AG09309 (cell line): ENCODE data around the gene STK38L.

Experiments
- DNase-seq: peaks from one replicate; pipeline ENCODE4 v3.0.0-alpha.2; 2010; ENCODE audit warnings: low read depth
- H3K4me3 ChIP-seq: 2 replicates; pipeline ENCODE4 v1.5.1; 2011; ENCODE audit warnings: mild to moderate bottlenecking, low read depth, low read length, moderate library complexity; ENCODE audit not compliant: control insufficient read depth
- TF ChIP-seq, protein P1 (sequence below): IDR thresholded peaks from 2 replicates; pipeline ENCODE4 v1.5.1; 2011; ENCODE audit warnings: mild to moderate bottlenecking, low read depth, low read length, inconsistent platforms; ENCODE audit not compliant: insufficient read depth, control insufficient read depth; ENCODE audit errors: missing control alignments

Gene STK38L

DNA sequence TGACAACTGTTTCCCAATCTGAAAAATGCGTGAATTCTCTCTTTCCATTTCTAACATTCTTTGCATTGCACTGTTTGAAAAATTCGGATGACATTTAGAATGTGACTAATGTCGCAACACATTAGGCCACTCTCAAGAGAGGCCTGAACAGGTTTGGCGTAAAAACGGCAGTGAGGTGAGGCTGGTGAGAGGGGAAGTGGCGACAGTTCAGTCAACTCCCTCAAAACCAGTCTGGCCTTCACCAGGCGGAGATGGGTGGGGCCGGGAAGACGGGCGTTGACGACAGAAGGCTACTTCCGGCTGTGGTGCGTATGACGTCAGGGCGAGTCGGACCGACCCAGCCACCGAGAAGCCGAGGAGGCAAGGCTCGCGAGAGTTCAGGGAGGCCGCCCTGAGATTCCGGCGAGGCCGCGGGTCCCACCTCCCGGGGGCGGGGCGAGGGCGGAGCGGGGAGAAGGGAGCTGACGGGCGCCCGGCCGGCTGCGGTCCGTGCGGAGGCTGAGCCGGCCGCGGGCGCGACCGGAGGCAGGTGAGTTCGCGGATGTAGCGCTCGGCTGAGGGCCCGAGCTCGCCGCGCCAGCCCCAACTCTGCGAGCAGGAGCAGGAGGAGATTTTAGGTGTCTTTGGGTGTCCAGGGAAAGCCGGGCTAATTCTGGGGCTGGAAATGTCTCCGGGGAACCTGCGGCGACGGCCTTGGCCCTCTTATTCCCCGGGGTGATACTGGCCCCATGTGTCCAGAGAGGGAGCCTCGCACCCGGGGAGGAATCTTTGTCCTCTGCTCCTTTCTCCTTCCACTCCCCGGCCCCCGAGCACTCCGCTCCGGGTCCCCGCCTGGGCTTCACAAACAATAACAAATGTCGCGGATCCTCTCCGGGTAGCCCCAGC, at the start of gene STK38L:
TSS of gene STK38L (plus strand) at position 483 of the 885 bp plus-strand sequence. CDS start 53,435 bp downstream, outside the sequence.
- peak; percentile 66 for DNase-seq
- H3K4me3 ChIP-seq: peak within 1 kb of the TSS; percentile 91
- TF ChIP-seq, protein P1, sequence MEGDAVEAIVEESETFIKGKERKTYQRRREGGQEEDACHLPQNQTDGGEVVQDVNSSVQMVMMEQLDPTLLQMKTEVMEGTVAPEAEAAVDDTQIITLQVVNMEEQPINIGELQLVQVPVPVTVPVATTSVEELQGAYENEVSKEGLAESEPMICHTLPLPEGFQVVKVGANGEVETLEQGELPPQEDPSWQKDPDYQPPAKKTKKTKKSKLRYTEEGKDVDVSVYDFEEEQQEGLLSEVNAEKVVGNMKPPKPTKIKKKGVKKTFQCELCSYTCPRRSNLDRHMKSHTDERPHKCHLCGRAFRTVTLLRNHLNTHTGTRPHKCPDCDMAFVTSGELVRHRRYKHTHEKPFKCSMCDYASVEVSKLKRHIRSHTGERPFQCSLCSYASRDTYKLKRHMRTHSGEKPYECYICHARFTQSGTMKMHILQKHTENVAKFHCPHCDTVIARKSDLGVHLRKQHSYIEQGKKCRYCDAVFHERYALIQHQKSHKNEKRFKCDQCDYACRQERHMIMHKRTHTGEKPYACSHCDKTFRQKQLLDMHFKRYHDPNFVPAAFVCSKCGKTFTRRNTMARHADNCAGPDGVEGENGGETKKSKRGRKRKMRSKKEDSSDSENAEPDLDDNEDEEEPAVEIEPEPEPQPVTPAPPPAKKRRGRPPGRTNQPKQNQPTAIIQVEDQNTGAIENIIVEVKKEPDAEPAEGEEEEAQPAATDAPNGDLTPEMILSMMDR: peak; percentile 54

DNA sequence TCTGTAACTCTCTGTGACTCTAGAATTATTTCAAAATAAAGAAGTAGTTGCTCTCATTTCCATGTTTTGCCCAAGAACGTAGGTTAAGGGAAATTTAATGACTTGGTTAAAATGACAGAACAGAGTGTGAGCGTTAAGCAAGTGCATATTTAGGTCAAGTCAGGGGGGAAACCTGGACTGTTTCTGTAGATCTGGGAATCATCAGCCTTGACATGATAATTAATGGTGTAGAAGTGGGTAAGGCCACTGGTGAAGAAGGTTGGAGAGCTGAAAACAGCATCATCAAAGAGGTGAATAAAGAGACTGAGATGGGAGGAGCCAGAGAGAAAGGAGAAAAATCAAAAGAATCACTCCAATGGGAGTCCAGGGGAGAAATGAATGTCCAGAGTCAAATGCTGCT, 49.4 kb upstream of the STK38L start:
- no peak for DNase-seq
- H3K4me3 ChIP-seq: no peak overlapping the region
- TF ChIP-seq, protein P1: no peak

DNA sequence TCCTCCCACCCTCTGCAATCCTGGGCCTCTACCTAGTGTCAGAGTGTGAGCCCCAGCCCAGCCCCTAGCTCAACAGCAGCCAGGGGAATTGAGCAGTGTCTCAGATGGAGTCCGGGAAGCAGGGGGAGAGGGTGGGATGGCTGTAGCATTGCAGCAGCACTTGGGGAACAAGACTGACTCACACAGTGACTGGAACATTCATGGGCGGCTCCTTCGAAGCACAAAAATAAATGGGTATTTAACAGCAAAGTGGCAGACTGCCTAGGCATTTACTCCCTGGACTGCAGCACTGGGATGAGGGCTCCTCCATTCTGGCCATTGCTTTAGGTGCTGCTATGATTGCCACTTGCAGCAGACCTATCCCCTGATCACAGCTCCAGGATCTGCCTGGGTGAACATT, 46.0 kb upstream of the STK38L start:
- no peak overlapping the region for H3K4me3 ChIP-seq
- DNase-seq: no peak
- TF ChIP-seq, protein P1: no peak

GRCh38 chr12:27199638-27200300, 44.3 kb upstream of the STK38L start:
- TF ChIP-seq, protein P1: no peak
- DNase-seq: no peak
- H3K4me3 ChIP-seq: no peak overlapping the region

DNA sequence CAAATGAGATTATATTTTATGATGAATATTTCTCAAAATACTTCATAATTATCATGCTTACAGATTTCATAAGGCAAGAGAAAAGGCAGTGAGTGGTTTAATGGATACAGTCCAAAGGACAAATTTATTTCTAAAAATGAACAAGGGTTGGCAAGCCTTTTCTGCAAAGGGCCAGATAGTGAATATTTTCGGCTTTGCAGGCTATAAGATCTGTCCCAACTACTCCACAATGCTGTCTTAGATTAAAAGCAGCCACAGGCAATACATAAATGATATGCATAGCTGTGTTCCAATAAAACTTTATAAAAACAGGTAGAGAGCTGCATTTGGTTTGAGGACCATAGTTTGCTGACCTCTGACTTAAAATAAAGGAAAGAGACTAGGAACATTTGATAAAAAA, 42.9 kb upstream of the STK38L start:
- H3K4me3 ChIP-seq: no peak overlapping the region
- DNase-seq: no peak
- TF ChIP-seq, protein P1: no peak

DNA sequence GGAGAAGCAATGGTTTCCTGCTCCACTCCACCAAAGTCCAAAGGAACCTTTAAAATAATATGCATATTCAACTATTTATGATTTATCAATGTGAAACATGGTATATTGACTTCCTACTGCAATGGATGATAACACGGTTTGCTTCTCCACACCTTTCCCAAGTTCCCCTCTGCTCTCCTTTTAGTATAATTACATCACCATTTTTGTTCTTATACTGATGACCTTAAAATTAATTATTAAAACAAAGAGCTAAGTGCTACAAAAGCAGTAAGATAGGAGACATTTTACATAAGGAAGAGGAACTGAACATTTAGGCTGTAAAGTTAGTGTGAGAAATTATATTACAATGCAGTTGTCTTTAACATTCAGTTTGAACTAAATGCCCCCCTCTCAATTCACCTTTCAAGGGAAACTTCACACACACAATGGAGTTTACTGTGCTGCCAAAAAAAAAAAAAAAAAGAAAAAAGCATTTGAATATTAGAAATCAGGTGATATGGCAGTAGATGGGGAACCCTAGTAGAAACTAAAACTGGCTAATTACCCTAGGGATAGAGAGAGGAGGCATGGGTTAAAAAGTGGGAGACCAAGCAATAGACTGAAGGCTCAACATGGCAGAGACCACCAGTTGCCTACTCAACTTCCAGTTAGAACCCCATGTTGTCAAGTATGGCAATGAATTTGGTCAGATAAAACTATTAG, 37.1 kb upstream of the STK38L start:
- H3K4me3 ChIP-seq: no peak overlapping the region
- DNase-seq: no peak
- TF ChIP-seq, protein P1: no peak
